ENCODE results near the gene FOXP1.

The FOXP1 gene

GRCh38 chr3:71355862-71356261, 227.7 kb downstream of the FOXP1 start:
- peak overlapping the region; percentile 42 for H3K4me2 ChIP-seq (ENCODE audit: low read length)
- H4K20me1 ChIP-seq (ENCODE audit: control insufficient read depth, insufficient read depth, low read depth, low read length): peaks cover 12% of the 10 kb centered on the region; the same call in 1 of the 2 replicates
- H3F3A ChIP-seq (ENCODE audit: control insufficient read depth, insufficient read depth): peaks cover 9% of the 10 kb centered on the region; the same call in 1 of the 2 replicates
- H3K9me3 ChIP-seq (ENCODE audit: control insufficient read depth, insufficient read depth, low read length): no peaks in the 10 kb centered on the region
- no peaks in the 10 kb centered on the region for H3K9me2 ChIP-seq (replicated peaks; ENCODE audit: control insufficient read depth, low read length)
- peak overlapping the region; percentile 17; the same call in 1 of the 2 replicates for H3K4me3 ChIP-seq (ENCODE audit: low read length)
- H3K27me3 ChIP-seq (ENCODE audit: control insufficient read depth, low read length): no peaks in the 10 kb centered on the region
- H3K27ac ChIP-seq (ENCODE audit: low read depth, low read length): peak overlapping the region; percentile 33; the same call in 1 of the 2 replicates
- H3K4me1 ChIP-seq (ENCODE audit: control insufficient read depth, low read length): peaks cover 59% of the 10 kb centered on the region
- H3K36me3 ChIP-seq (ENCODE audit: control insufficient read depth, low read length): peaks cover 28% of the 10 kb centered on the region
- no peak for TF ChIP-seq CTCF (IDR thresholded peaks at IDR 0.05; ENCODE audit: low read depth, low read length, poor library complexity, severe bottlenecking)
- TF ChIP-seq EZH2phosphoT487 (IDR thresholded peaks at IDR 0.05; ENCODE audit: borderline replicate concordance, low read length): no peak
- peaks cover 68% of the 10 kb centered on the region for H3K79me2 ChIP-seq (ENCODE audit: control insufficient read depth, low read length)

GRCh38 chr3:71355037-71355436, 228.5 kb downstream of the FOXP1 start:
- no peaks in the 10 kb centered on the region for H3K9me3 ChIP-seq (ENCODE audit: control insufficient read depth, insufficient read depth, low read length)
- H3K4me2 ChIP-seq (ENCODE audit: low read length): no peak overlapping the region
- TF ChIP-seq CTCF (IDR thresholded peaks at IDR 0.05; ENCODE audit: low read depth, low read length, poor library complexity, severe bottlenecking) (no peak), EZH2phosphoT487 (IDR thresholded peaks at IDR 0.05; ENCODE audit: borderline replicate concordance, low read length) (no peak)
- H3K79me2 ChIP-seq (ENCODE audit: control insufficient read depth, low read length): peaks cover 71% of the 10 kb centered on the region
- no peaks in the 10 kb centered on the region for H3K27me3 ChIP-seq (ENCODE audit: control insufficient read depth, low read length)
- peaks cover 14% of the 10 kb centered on the region; the same call in 1 of the 2 replicates for H4K20me1 ChIP-seq (ENCODE audit: control insufficient read depth, insufficient read depth, low read depth, low read length)
- peaks cover 32% of the 10 kb centered on the region for H3K36me3 ChIP-seq (ENCODE audit: control insufficient read depth, low read length)
- peaks cover 8% of the 10 kb centered on the region; the same call in 1 of the 2 replicates for H3F3A ChIP-seq (ENCODE audit: control insufficient read depth, insufficient read depth)
- no peak overlapping the region for H3K27ac ChIP-seq (ENCODE audit: low read depth, low read length)
- H3K4me1 ChIP-seq (ENCODE audit: control insufficient read depth, low read length): peaks cover 52% of the 10 kb centered on the region
- no peak overlapping the region for H3K4me3 ChIP-seq (ENCODE audit: low read length)
- H3K9me2 ChIP-seq (replicated peaks; ENCODE audit: control insufficient read depth, low read length): no peaks in the 10 kb centered on the region

GRCh38 chr3:71351403-71352149, 232.0 kb downstream of the FOXP1 start:
- H3K27me3 ChIP-seq (ENCODE audit: control insufficient read depth, low read length): no peaks in the 10 kb centered on the region
- H3K79me2 ChIP-seq (ENCODE audit: control insufficient read depth, low read length): peaks cover 76% of the 10 kb centered on the region
- H4K20me1 ChIP-seq (ENCODE audit: control insufficient read depth, insufficient read depth, low read depth, low read length): peaks cover 19% of the 10 kb centered on the region; the same call in 1 of the 2 replicates
- 0 out of 2 replicates have a peak, but pooled peaks cover 2% of the 10 kb centered on the region for H3F3A ChIP-seq (ENCODE audit: control insufficient read depth, insufficient read depth)
- TF ChIP-seq CTCF (IDR thresholded peaks at IDR 0.05; ENCODE audit: low read depth, low read length, poor library complexity, severe bottlenecking) (no peak), EZH2phosphoT487 (IDR thresholded peaks at IDR 0.05; ENCODE audit: borderline replicate concordance, low read length) (no peak)
- H3K27ac ChIP-seq (ENCODE audit: low read depth, low read length): no peak overlapping the region
- no peak overlapping the region for H3K4me2 ChIP-seq (ENCODE audit: low read length)
- no peak overlapping the region for H3K4me3 ChIP-seq (ENCODE audit: low read length)
- H3K4me1 ChIP-seq (ENCODE audit: control insufficient read depth, low read length): peaks cover 53% of the 10 kb centered on the region
- H3K9me2 ChIP-seq (replicated peaks; ENCODE audit: control insufficient read depth, low read length): no peaks in the 10 kb centered on the region
- no peaks in the 10 kb centered on the region for H3K9me3 ChIP-seq (ENCODE audit: control insufficient read depth, insufficient read depth, low read length)
- H3K36me3 ChIP-seq (ENCODE audit: control insufficient read depth, low read length): peaks cover 18% of the 10 kb centered on the region
